HFFc6 (cell line): ENCODE measurements around the gene HOXC9. TPM values are rescaled to one million over a fixed set of nuclear protein-coding genes. Genes with fewer than 3 reads are reported as not detected.

Source experiments
- DNase-seq: peaks from one replicate; pipeline ENCODE4 v3.0.0-alpha.2; 2018
- H3K27ac Mint-ChIP-seq: 2 replicates; pipeline ENCODE4 v1.8.0; 2020; ENCODE audit warnings: mild to moderate bottlenecking, mixed read lengths
- H3K27me3 Mint-ChIP-seq: 2 replicates; pipeline ENCODE4 v1.8.0; 2021; ENCODE audit warnings: mild to moderate bottlenecking, moderate library complexity, mixed read lengths; ENCODE audit not compliant: insufficient read depth
- H3K36me3 Mint-ChIP-seq: 2 replicates; pipeline ENCODE4 v1.8.0; 2021; ENCODE audit warnings: low read depth, mixed read lengths
- H3K4me1 Mint-ChIP-seq: 2 replicates; pipeline ENCODE4 v1.8.0; 2020; ENCODE audit warnings: low read depth, mixed read lengths
- H3K4me3 Mint-ChIP-seq: 2 replicates; pipeline ENCODE4 v1.8.0; 2020; ENCODE audit warnings: mild to moderate bottlenecking, moderate library complexity, mixed read lengths
- H3K9me3 Mint-ChIP-seq: 2 replicates; pipeline ENCODE4 v1.8.0; 2020; ENCODE audit warnings: mild to moderate bottlenecking, mixed read lengths
- CTCF ChIP-seq: fragments of 200-600 bp; sonication (generic); IDR thresholded peaks from 2 replicates; pipeline ENCODE4 v1.5.0; 2021; ENCODE audit warnings: antibody characterized with exemption, mild to moderate bottlenecking
- total RNA-seq, 6 experiments: library from RNA; stranded (reverse); fragmentation: NEBNext Ultra II Directional; extraction: Animal tissue kit (Norgen Biotek cat#: 25700); gene quantifications; 2 replicates in 1 of 6; 3 replicates in 5 of 6; pipeline ENCODE4 v1.2.3, GENCODE V29; 2021

HOXC9 gene
- total RNA-seq, 6 experiments from 2014 or later, result 0.17 to 1.5 (median 1.1) TPM

- peaks cover 62% of the 10 kb centered on the region for H3K27me3 Mint-ChIP-seq
- no peaks in the 10 kb centered on the region for H3K36me3 Mint-ChIP-seq
- H3K4me3 Mint-ChIP-seq, result no peak overlapping the region
- no peak for TF ChIP-seq CTCF
- no peak overlapping the region for H3K27ac Mint-ChIP-seq
- no peaks in the 10 kb centered on the region for H3K9me3 Mint-ChIP-seq
- DNase-seq, result no peak
- peaks cover 5% of the 10 kb centered on the region; the same call in 1 of the 2 replicates for H3K4me1 Mint-ChIP-seq
Measured at GRCh38 chr12:53976172-53976822, 23.7 kb upstream of the HOXC9 start.

- peaks cover 61% of the 10 kb centered on the region for H3K27me3 Mint-ChIP-seq
- H3K9me3 Mint-ChIP-seq, result no peaks in the 10 kb centered on the region
- peaks cover 5% of the 10 kb centered on the region; the same call in 1 of the 2 replicates for H3K4me1 Mint-ChIP-seq
- no peak for TF ChIP-seq CTCF
- H3K4me3 Mint-ChIP-seq, result no peak overlapping the region
- H3K36me3 Mint-ChIP-seq, result no peaks in the 10 kb centered on the region
- no peak overlapping the region for H3K27ac Mint-ChIP-seq
- no peak for DNase-seq
Measured at GRCh38 chr12:53976823-53977595, 23.0 kb upstream of the HOXC9 start.

- Mint-ChIP-seq H3K4me1 (no peaks in the 10 kb centered on the region; the same call in 1 of the 2 replicates), H3K4me3 (no peak overlapping the region)
- no peak for DNase-seq
Measured at GRCh38 chr12:53977596-53978445, 22.1 kb upstream of the HOXC9 start.

GRCh38 chr12:53978477-53979356 is 21.2 kb upstream of the HOXC9 start:
- Mint-ChIP-seq H3K4me1 (no peaks in the 10 kb centered on the region), H3K36me3 (no peaks in the 10 kb centered on the region), H3K27me3 (peaks cover 53% of the 10 kb centered on the region), H3K4me3 (no peak overlapping the region), H3K27ac (no peak overlapping the region), H3K9me3 (no peaks in the 10 kb centered on the region)
- TF ChIP-seq CTCF, result no peak
- no peak for DNase-seq

More at GRCh38 chr12:53977596-53978445, 22.1 kb upstream of the HOXC9 start:
- no peak for TF ChIP-seq CTCF
- Mint-ChIP-seq H3K36me3 (no peaks in the 10 kb centered on the region), H3K27me3 (peaks cover 57% of the 10 kb centered on the region), H3K27ac (no peak overlapping the region), H3K9me3 (no peaks in the 10 kb centered on the region)
